ENCODE results near the gene DPP8. TPM values are rescaled to one million over a fixed set of nuclear protein-coding genes. Genes with fewer than 3 reads are reported as not detected.
A peak's percentile ranks its signal among the peaks of the same experiment; 100 is the strongest.

Gene DPP8
- total RNA-seq, 1 donor from 2014 or later: 32.8 TPM

- intact Hi-C loops (cut with DNase I): no loop called here
- no peak for TF ChIP-seq CTCF (IDR thresholded peaks at IDR 0.05)
- Histone ChIP-seq H3K27me3 (ENCODE audit: low read depth) (peaks cover 24% of the 10 kb centered on the region), H3K4me1 (peaks cover 16% of the 10 kb centered on the region), H3K27ac (no peak overlapping the region), H3K4me3 (no peak overlapping the region), H3K36me3 (no peaks in the 10 kb centered on the region), H3K9me3 (no peaks in the 10 kb centered on the region)
- DNase-seq: no peak
- ATAC-seq: no peak
Measured at GRCh38 chr15:65424683-65425082, 92.8 kb downstream of the DPP8 start.

GRCh38 chr15:65423976-65424679, 93.4 kb downstream of the DPP8 start:
- H3K4me3 ChIP-seq: no peak overlapping the region
- TF ChIP-seq CTCF (IDR thresholded peaks at IDR 0.05): no peak
- H3K9me3 ChIP-seq: no peaks in the 10 kb centered on the region
- DNase-seq: no peak
- ATAC-seq: no peak
- peaks cover 24% of the 10 kb centered on the region for H3K27me3 ChIP-seq (ENCODE audit: low read depth)
- no peak overlapping the region for H3K27ac ChIP-seq
- H3K4me1 ChIP-seq: peaks cover 16% of the 10 kb centered on the region
- intact Hi-C loops (cut with DNase I): no loop called here
- H3K36me3 ChIP-seq: no peaks in the 10 kb centered on the region

- Histone ChIP-seq H3K4me3 (no peak overlapping the region), H3K36me3 (no peaks in the 10 kb centered on the region), H3K9me3 (no peaks in the 10 kb centered on the region), H3K27me3 (ENCODE audit: low read depth) (peaks cover 28% of the 10 kb centered on the region), H3K27ac (no peak overlapping the region), H3K4me1 (peaks cover 16% of the 10 kb centered on the region)
- intact Hi-C loops (cut with DNase I): no loop called here
- no peak for ATAC-seq
- no peak for DNase-seq
- no peak for TF ChIP-seq CTCF (IDR thresholded peaks at IDR 0.05)
Measured at GRCh38 chr15:65423150-65423975, 94.1 kb downstream of the DPP8 start.

- ATAC-seq (peak; percentile 29 to 40), DNase-seq (no peak)
- H3K4me1 ChIP-seq: peaks cover 16% of the 10 kb centered on the region
- peak overlapping the region; percentile 46 for H3K4me3 ChIP-seq
- H3K27me3 ChIP-seq (ENCODE audit: low read depth): peaks cover 42% of the 10 kb centered on the region
- H3K36me3 ChIP-seq: no peaks in the 10 kb centered on the region
- intact Hi-C loops (cut with DNase I): no loop called here
- H3K9me3 ChIP-seq: no peaks in the 10 kb centered on the region
- no peak overlapping the region for H3K27ac ChIP-seq
- TF ChIP-seq CTCF (IDR thresholded peaks at IDR 0.05): no peak
Measured at GRCh38 chr15:65421360-65422215, 95.9 kb downstream of the DPP8 start.

- ATAC-seq: no peak
Measured at GRCh38 chr15:65420975-65421359, 96.5 kb downstream of the DPP8 start.

More at GRCh38 chr15:65420975-65421359, 96.5 kb downstream of the DPP8 start:
- Histone ChIP-seq H3K27me3 (ENCODE audit: low read depth) (peaks cover 42% of the 10 kb centered on the region), H3K27ac (no peak overlapping the region), H3K36me3 (no peaks in the 10 kb centered on the region), H3K4me1 (peaks cover 16% of the 10 kb centered on the region), H3K4me3 (peak overlapping the region; percentile 46), H3K9me3 (no peaks in the 10 kb centered on the region)
- no peak for TF ChIP-seq CTCF (IDR thresholded peaks at IDR 0.05)
- no peak for DNase-seq
- intact Hi-C loops (cut with DNase I): no loop called here
